BLaER1 (cell line): ENCODE results near the gene TUBA1C.
"Not testable (repeated sequence)": the region's sequence is repeated elsewhere in the genome, so short reads cannot be mapped to it uniquely, and the experiment has no call there.

ENCODE experiments used
- H3K27ac ChIP-seq: shearing (Covaris generic); formaldehyde crosslinking; 2 replicates; pipeline ENCODE4 v1.8.1; 2022
- H3K27me3 ChIP-seq: shearing (Covaris generic); formaldehyde crosslinking; 2 replicates; pipeline ENCODE4 v1.8.1; 2022
- H3K36me3 ChIP-seq: shearing (Covaris generic); formaldehyde crosslinking; 2 replicates; pipeline ENCODE4 v1.8.1; 2022
- H3K4me1 ChIP-seq: shearing (Covaris generic); formaldehyde crosslinking; 2 replicates; pipeline ENCODE4 v1.8.1; 2022
- H3K4me2 ChIP-seq: shearing (Covaris generic); formaldehyde crosslinking; 2 replicates; pipeline ENCODE4 v1.8.1; 2022
- H3K4me3 ChIP-seq: shearing (Covaris generic); formaldehyde crosslinking; 2 replicates; pipeline ENCODE4 v1.8.1; 2022
- H3K9ac ChIP-seq: shearing (Covaris generic); formaldehyde crosslinking; 2 replicates; pipeline ENCODE4 v1.8.1; 2022
- H3K9me3 ChIP-seq: shearing (Covaris generic); formaldehyde crosslinking; 2 replicates; pipeline ENCODE4 v1.8.1; 2022
- H4K20me1 ChIP-seq: shearing (Covaris generic); formaldehyde crosslinking; 2 replicates; pipeline ENCODE4 v1.8.1; 2022
- Cebpa-rat ChIP-seq: shearing (Covaris generic); IDR thresholded peaks from 2 replicates; pipeline ENCODE4 v1.8.1; 2022

TUBA1C gene

GRCh38 chr12:49272790-49273725 lies 8.2 kb downstream of the TUBA1C start:
- peaks cover 69% of the 10 kb centered on the region for H4K20me1 ChIP-seq
- no peaks in the 10 kb centered on the region for H3K9me3 ChIP-seq
- no peaks in the 10 kb centered on the region for H3K27me3 ChIP-seq
- peaks cover 68% of the 10 kb centered on the region for H3K36me3 ChIP-seq
- no peak overlapping the region for H3K9ac ChIP-seq
- H3K4me3 ChIP-seq: no peak overlapping the region
- no peak for TF ChIP-seq Cebpa-rat
- H3K4me1 ChIP-seq: peaks cover 6% of the 10 kb centered on the region; the same call in 1 of the 2 replicates
- H3K27ac ChIP-seq: no peak overlapping the region
- no peak overlapping the region for H3K4me2 ChIP-seq

- Histone ChIP-seq H3K27ac (no peak overlapping the region), H3K9me3 (no peaks in the 10 kb centered on the region), H3K4me3 (no peak overlapping the region), H3K36me3 (peaks cover 60% of the 10 kb centered on the region), H4K20me1 (peaks cover 61% of the 10 kb centered on the region), H3K9ac (no peak overlapping the region), H3K4me1 (no peaks in the 10 kb centered on the region), H3K27me3 (no peaks in the 10 kb centered on the region), H3K4me2 (no peak overlapping the region)
- no peak for TF ChIP-seq Cebpa-rat
Observed at GRCh38 chr12:49273726-49274395, 9.0 kb downstream of the TUBA1C start.

GRCh38 chr12:49274396-49275069 lies 9.7 kb downstream of the TUBA1C start:
- H3K9me3 ChIP-seq: no peaks in the 10 kb centered on the region
- H4K20me1 ChIP-seq: peaks cover 54% of the 10 kb centered on the region
- TF ChIP-seq Cebpa-rat: no peak
- H3K36me3 ChIP-seq: peaks cover 53% of the 10 kb centered on the region
- no peak overlapping the region for H3K4me3 ChIP-seq
- H3K4me1 ChIP-seq: no peaks in the 10 kb centered on the region
- H3K27ac ChIP-seq: no peak overlapping the region
- H3K4me2 ChIP-seq: no peak overlapping the region
- H3K27me3 ChIP-seq: no peaks in the 10 kb centered on the region
- no peak overlapping the region for H3K9ac ChIP-seq

GRCh38 chr12:49276304-49277290 lies 11.7 kb downstream of the TUBA1C start:
- Histone ChIP-seq H3K9ac (no peak overlapping the region), H3K4me2 (no peak overlapping the region), H3K27me3 (no peaks in the 10 kb centered on the region), H3K9me3 (no peaks in the 10 kb centered on the region), H3K4me1 (peaks cover 19% of the 10 kb centered on the region), H3K4me3 (no peak overlapping the region), H3K27ac (no peak overlapping the region), H3K36me3 (peaks cover 32% of the 10 kb centered on the region), H4K20me1 (peaks cover 34% of the 10 kb centered on the region)
- TF ChIP-seq Cebpa-rat: no peak

GRCh38 chr12:49277466-49277865 lies 12.6 kb downstream of the TUBA1C start:
- H3K27ac ChIP-seq: no peak overlapping the region
- no peaks in the 10 kb centered on the region for H3K9me3 ChIP-seq
- no peak for TF ChIP-seq Cebpa-rat
- H3K9ac ChIP-seq: no peak overlapping the region
- H3K36me3 ChIP-seq: peaks cover 25% of the 10 kb centered on the region
- H3K27me3 ChIP-seq: no peaks in the 10 kb centered on the region
- peaks cover 29% of the 10 kb centered on the region; the same call in 1 of the 2 replicates for H4K20me1 ChIP-seq
- H3K4me2 ChIP-seq: no peak overlapping the region
- H3K4me3 ChIP-seq: no peak overlapping the region
- H3K4me1 ChIP-seq: peaks cover 25% of the 10 kb centered on the region

- TF ChIP-seq Cebpa-rat: no peak
- Histone ChIP-seq H3K9ac (no peak overlapping the region), H4K20me1 (peaks cover 13% of the 10 kb centered on the region; the same call in 1 of the 2 replicates), H3K4me3 (no peak overlapping the region), H3K27me3 (no peaks in the 10 kb centered on the region), H3K27ac (no peak overlapping the region), H3K9me3 (no peaks in the 10 kb centered on the region), H3K4me1 (peaks cover 25% of the 10 kb centered on the region), H3K4me2 (no peak overlapping the region), H3K36me3 (peaks cover 3% of the 10 kb centered on the region; the same call in 1 of the 2 replicates)
Observed at GRCh38 chr12:49279706-49280159, 14.9 kb downstream of the TUBA1C start.

GRCh38 chr12:49280545-49280944 lies 15.7 kb downstream of the TUBA1C start:
- not testable (repeated sequence) for H3K4me3 ChIP-seq, H3K9ac ChIP-seq, H3K36me3 ChIP-seq, H3K27me3 ChIP-seq, H4K20me1 ChIP-seq, H3K27ac ChIP-seq, H3K9me3 ChIP-seq
- H3K4me1 ChIP-seq: peaks cover 25% of the 10 kb centered on the region
- H3K4me2 ChIP-seq: peak overlapping the region; percentile 16

GRCh38 chr12:49282302-49282701 lies 17.4 kb downstream of the TUBA1C start:
- no peak overlapping the region for H3K4me3 ChIP-seq
- no peak overlapping the region for H3K4me2 ChIP-seq
- H4K20me1 ChIP-seq: no peaks in the 10 kb centered on the region
- no peak overlapping the region for H3K9ac ChIP-seq
- H3K4me1 ChIP-seq: peaks cover 25% of the 10 kb centered on the region
- no peaks in the 10 kb centered on the region for H3K36me3 ChIP-seq
- no peaks in the 10 kb centered on the region for H3K27me3 ChIP-seq
- H3K9me3 ChIP-seq: no peaks in the 10 kb centered on the region
- TF ChIP-seq Cebpa-rat: no peak
- no peak overlapping the region for H3K27ac ChIP-seq

- H3K9ac ChIP-seq, H4K20me1 ChIP-seq, H3K27me3 ChIP-seq, H3K9me3 ChIP-seq, H3K27ac ChIP-seq, H3K4me2 ChIP-seq, H3K36me3 ChIP-seq, H3K4me3 ChIP-seq: not testable (repeated sequence)
- peaks cover 25% of the 10 kb centered on the region for H3K4me1 ChIP-seq
Observed at GRCh38 chr12:49282740-49283375, 18.0 kb downstream of the TUBA1C start.
